ENCODE results near the gene TMEM60. TPM values are rescaled to one million over a fixed set of nuclear protein-coding genes. Genes with fewer than 3 reads are reported as not detected.

Gene TMEM60
- total and polyA plus RNA-seq, 2 donors (not counting 3 experiments of a cell fraction or from before 2014, with no cell fraction given): 15.8 to 19.5 TPM

- ChIA-PET POLR2A (no interaction called here), CTCF (no interaction called here)
- Histone ChIP-seq H3K9ac (replicated peaks; ENCODE audit: extremely low read depth, insufficient read depth, low read length) (no peak overlapping the region), H3K4me3 (replicated peaks in 1 of 3; ENCODE audit: insufficient read depth in 1 of 3, low read depth in 1 of 3, low read length in 3 of 3) (no peak overlapping the region), H3K9me3 (replicated peaks; ENCODE audit: control insufficient read depth, insufficient read depth, low read length) (no peaks in the 10 kb centered on the region), H3K4me2 (ENCODE audit: insufficient read depth, low read length) (no peak overlapping the region), H3K4me1 (ENCODE audit: control insufficient read depth, extremely low read depth, insufficient read depth, low read length) (no peaks in the 10 kb centered on the region), H3K27ac (ENCODE audit: insufficient read depth, low read depth, low read length) (no peak overlapping the region), H3K27me3 (ENCODE audit: control insufficient read depth in 2 of 2, insufficient read depth in 2 of 2, low read length in 2 of 2) (no peaks in the 10 kb centered on the region), H3K79me2 (ENCODE audit: control insufficient read depth, insufficient read depth, low read length) (no peaks in the 10 kb centered on the region), H3K36me3 (ENCODE audit: control insufficient read depth in 2 of 2, extremely low read depth in 1 of 2, insufficient read depth in 2 of 2, low read length in 2 of 2) (peaks cover 0 to under 1% of the 10 kb centered on the region in 2 experiments), H2AFZ (ENCODE audit: low read depth, low read length) (no peak overlapping the region), H3K9me1 (replicated peaks; ENCODE audit: control insufficient read depth, extremely low read depth, insufficient read depth, low read length) (no peaks in the 10 kb centered on the region), H4K20me1 (replicated peaks; ENCODE audit: control insufficient read depth, extremely low read depth, insufficient read depth, low read length) (no peaks in the 10 kb centered on the region)
- intact Hi-C loops (cut with micrococcal nuclease) (no loop called here), dilution Hi-C loops (cut with MboI; ENCODE audit: extremely low pct_ligation_motif_present, low sequenced_read_pairs) (no loop called here)
- DNase-seq (ENCODE audit: low read depth, low spot score) (no peak), FAIRE-seq (no peak)
- no TSS peak for BruUV-seq (replicated peaks)
- TF ChIP-seq FOS (IDR thresholded peaks at IDR 0.05; ENCODE audit: borderline replicate concordance, insufficient read depth, low read length): no peak
- TF ChIP-seq EZH2 (IDR thresholded peaks at IDR 0.05; ENCODE audit: borderline replicate concordance, low read depth, low read length, severe bottlenecking): no peak
- TF ChIP-seq JUN (IDR thresholded peaks at IDR 0.05; ENCODE audit: borderline replicate concordance, insufficient read depth, insufficient read length, low read depth): no peak
- no peak for TF ChIP-seq MYC (IDR thresholded peaks at IDR 0.05; ENCODE audit: low read depth, low read length)
- TF ChIP-seq CTCF (IDR thresholded peaks at IDR 0.05; ENCODE audit: extremely low read depth in 1 of 2, insufficient read depth in 1 of 2, low read depth in 1 of 2, low read length in 2 of 2): no peak
- TF ChIP-seq MAX (IDR thresholded peaks at IDR 0.05; ENCODE audit: insufficient read depth, insufficient read length): no peak
- no peak for TF ChIP-seq GATA2 (IDR thresholded peaks at IDR 0.05; ENCODE audit: insufficient read depth, insufficient read length, low read depth, low read length)
- TF ChIP-seq POLR2A (IDR thresholded peaks at IDR 0.05; ENCODE audit: low read depth, low read length): no peak
These were observed 14.7 kb downstream of the TMEM60 start for GRCh38 chr7:77783545-77783944.
